Measurements from ENCODE around the gene SLC27A6. TPM values are rescaled to one million over a fixed set of nuclear protein-coding genes. Genes with fewer than 3 reads are reported as not detected.

The SLC27A6 gene
- polyA plus RNA-seq, 5 donors = 3.3 to 6.7 (median 5.2) TPM

- peak; percentile 16 to 20 for DNase-seq
Observed at GRCh38 chr5:129063483-129064113, 98.3 kb downstream of the SLC27A6 start.

- DNase-seq = no peak
Observed at GRCh38 chr5:129065721-129066120, 100.4 kb downstream of the SLC27A6 start.

GRCh38 chr5:129067745-129068144 lies 102.5 kb downstream of the SLC27A6 start:
- no peak for DNase-seq

GRCh38 chr5:129069292-129069691 lies 104.0 kb downstream of the SLC27A6 start:
- no peak for DNase-seq

GRCh38 chr5:129073111-129073510 lies 107.8 kb downstream of the SLC27A6 start:
- no peak for DNase-seq

GRCh38 chr5:129074903-129075302 lies 109.6 kb downstream of the SLC27A6 start:
- DNase-seq = no peak

- no peak for DNase-seq
Observed at GRCh38 chr5:129077433-129078075, 112.3 kb downstream of the SLC27A6 start.

- no peak for DNase-seq
Observed at GRCh38 chr5:129078247-129078646, 113.0 kb downstream of the SLC27A6 start.

GRCh38 chr5:129078660-129079059 lies 113.4 kb downstream of the SLC27A6 start:
- no peak for DNase-seq

- no peak for DNase-seq
Observed at GRCh38 chr5:129079496-129079895, 114.2 kb downstream of the SLC27A6 start.

- DNase-seq = no peak
Observed at GRCh38 chr5:129080766-129081165, 115.5 kb downstream of the SLC27A6 start.

- DNase-seq = no peak
Observed at GRCh38 chr5:129082225-129083136, 117.2 kb downstream of the SLC27A6 start.

Other genes starting within 250 kb of the SLC27A6 start
- 10 to 100 TPM; 41.2 to 49.5 (median 44.3) TPM for gene ISOC1, start 129.3 kb downstream of the SLC27A6 start, polyA plus RNA-seq (ENCODE audit: insufficient read depth in 1 of 5, insufficient read length in 5 of 5, low replicate concordance in 1 of 5)